ENCODE measurements around the gene OR7G1.

The OR7G1 gene, protein sequence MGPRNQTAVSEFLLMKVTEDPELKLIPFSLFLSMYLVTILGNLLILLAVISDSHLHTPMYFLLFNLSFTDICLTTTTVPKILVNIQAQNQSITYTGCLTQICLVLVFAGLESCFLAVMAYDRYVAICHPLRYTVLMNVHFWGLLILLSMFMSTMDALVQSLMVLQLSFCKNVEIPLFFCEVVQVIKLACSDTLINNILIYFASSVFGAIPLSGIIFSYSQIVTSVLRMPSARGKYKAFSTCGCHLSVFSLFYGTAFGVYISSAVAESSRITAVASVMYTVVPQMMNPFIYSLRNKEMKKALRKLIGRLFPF

DNA sequence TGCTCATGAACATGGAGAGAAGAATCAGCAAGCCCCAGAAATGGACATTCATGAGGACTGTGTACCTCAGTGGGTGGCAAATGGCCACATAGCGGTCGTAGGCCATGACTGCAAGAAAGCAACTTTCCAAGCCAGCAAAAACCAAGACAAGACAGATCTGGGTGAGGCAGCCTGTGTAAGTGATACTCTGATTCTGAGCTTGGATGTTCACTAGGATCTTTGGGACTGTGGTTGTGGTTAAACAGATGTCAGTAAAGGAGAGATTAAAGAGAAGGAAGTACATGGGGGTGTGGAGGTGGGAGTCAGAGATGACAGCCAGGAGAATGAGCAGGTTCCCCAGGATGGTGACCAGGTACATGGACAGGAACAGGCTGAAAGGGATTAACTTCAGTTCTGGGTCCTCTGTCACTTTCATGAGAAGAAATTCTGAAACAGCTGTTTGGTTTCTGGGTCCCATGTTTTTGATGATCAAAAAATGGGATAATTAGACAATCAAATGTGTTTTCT lies at the start of gene OR7G1:
TSS of gene OR7G1 (minus strand) at position 457 of the 507 bp plus-strand sequence. CDS start at position 457, 0 bp downstream.
- TF ChIP-seq, protein P1, sequence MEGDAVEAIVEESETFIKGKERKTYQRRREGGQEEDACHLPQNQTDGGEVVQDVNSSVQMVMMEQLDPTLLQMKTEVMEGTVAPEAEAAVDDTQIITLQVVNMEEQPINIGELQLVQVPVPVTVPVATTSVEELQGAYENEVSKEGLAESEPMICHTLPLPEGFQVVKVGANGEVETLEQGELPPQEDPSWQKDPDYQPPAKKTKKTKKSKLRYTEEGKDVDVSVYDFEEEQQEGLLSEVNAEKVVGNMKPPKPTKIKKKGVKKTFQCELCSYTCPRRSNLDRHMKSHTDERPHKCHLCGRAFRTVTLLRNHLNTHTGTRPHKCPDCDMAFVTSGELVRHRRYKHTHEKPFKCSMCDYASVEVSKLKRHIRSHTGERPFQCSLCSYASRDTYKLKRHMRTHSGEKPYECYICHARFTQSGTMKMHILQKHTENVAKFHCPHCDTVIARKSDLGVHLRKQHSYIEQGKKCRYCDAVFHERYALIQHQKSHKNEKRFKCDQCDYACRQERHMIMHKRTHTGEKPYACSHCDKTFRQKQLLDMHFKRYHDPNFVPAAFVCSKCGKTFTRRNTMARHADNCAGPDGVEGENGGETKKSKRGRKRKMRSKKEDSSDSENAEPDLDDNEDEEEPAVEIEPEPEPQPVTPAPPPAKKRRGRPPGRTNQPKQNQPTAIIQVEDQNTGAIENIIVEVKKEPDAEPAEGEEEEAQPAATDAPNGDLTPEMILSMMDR (IDR thresholded peaks at IDR 0.05; ENCODE audit: insufficient read depth, low read depth, low read length, missing control alignments), result no peak
- no peak for DNase-seq (ENCODE audit: low read depth)
- no peak within 1 kb of the TSS for H3K4me3 ChIP-seq (ENCODE audit: low read depth, low read length)

DNA sequence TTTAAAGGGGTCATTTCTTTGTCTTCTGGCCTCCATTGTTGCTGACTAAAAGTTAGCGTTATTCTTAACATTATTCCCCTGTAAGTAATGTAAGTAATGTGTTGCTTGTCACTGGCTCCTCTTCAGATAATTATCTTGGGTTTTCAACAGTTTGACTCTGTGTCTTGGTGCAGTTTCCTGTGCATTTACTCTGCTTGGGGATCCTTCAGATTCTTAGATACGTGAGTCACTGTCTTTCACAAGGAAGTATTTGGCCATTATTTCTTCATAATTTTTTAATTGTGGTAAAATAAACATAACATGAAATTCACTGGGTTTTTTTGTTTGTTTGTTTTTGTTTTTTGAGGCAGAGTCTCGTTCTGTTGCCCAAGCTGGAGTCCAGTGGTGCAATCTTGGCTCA lies 49.7 kb upstream of the OR7G1 start:
- TF ChIP-seq, protein P1 (IDR thresholded peaks at IDR 0.05; ENCODE audit: insufficient read depth, low read depth, low read length, missing control alignments), result no peak
- no peak for DNase-seq (ENCODE audit: low read depth)
- no peak overlapping the region for H3K4me3 ChIP-seq (ENCODE audit: low read depth, low read length)

DNA sequence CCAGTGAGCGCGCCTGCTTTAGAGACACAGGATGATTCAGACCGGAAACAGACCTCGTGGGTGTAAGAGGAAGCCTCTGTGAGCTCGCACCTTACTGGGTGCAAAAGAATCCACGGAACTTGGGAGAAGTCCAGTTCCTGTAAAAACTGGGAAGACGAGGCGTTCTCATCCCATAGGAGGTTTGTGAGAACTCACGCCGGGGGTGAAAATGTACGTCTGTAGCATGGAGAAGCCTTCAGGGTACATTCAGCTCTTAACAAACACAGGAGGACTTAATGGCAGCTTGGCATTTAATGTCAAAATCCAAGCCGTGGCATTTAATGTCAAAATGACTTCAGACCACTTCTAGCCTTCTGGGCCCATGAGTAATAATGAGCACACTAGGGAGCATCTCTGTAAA lies 45.9 kb upstream of the OR7G1 start:
- DNase-seq (ENCODE audit: low read depth), result no peak
- TF ChIP-seq, protein P1 (IDR thresholded peaks at IDR 0.05; ENCODE audit: insufficient read depth, low read depth, low read length, missing control alignments), result no peak
- no peak overlapping the region for H3K4me3 ChIP-seq (ENCODE audit: low read depth, low read length)

DNA sequence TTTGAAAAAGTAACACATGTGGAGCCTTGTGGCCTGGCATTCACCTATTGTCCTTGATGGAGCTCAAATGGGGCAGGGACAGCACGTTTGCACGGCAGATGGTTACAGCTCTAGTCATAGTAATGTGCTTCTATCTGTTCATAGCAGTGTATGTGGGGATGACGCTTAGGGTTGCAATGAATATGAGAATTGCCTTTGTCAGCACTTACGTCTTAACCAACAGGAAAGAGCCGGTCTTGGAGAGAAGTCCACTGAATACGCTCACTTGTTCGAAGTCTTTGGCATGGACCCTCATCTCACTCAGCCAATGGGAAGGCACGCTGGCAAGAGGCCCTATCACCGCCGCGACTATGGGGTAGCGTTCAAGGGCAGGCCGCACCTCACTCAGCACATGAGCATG lies 44.3 kb upstream of the OR7G1 start:
- no peak overlapping the region for H3K4me3 ChIP-seq (ENCODE audit: low read depth, low read length)
- no peak for DNase-seq (ENCODE audit: low read depth)
- TF ChIP-seq, protein P1 (IDR thresholded peaks at IDR 0.05; ENCODE audit: insufficient read depth, low read depth, low read length, missing control alignments), result no peak

DNA sequence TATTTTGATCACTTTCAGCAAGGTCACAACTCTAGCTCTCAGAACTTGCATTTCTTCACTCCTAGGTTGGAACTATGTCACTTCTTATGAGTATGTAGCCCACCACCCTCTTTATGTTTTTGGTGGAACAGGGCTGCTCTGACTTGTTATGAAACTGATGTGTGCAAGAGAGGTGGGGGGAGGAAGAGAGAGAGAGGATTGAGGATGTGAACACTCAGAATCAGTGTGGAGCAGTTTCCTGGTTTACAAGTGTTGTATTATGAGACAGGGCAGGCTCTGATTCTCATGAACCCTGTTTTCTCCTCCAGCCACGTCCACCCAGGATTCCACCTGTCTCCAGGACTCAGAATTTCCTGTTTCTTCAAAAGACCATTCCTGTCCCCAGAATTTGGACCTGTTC lies 40.7 kb upstream of the OR7G1 start:
- TF ChIP-seq, protein P1 (IDR thresholded peaks at IDR 0.05; ENCODE audit: insufficient read depth, low read depth, low read length, missing control alignments), result no peak
- no peak overlapping the region for H3K4me3 ChIP-seq (ENCODE audit: low read depth, low read length)
- no peak for DNase-seq (ENCODE audit: low read depth)

DNA sequence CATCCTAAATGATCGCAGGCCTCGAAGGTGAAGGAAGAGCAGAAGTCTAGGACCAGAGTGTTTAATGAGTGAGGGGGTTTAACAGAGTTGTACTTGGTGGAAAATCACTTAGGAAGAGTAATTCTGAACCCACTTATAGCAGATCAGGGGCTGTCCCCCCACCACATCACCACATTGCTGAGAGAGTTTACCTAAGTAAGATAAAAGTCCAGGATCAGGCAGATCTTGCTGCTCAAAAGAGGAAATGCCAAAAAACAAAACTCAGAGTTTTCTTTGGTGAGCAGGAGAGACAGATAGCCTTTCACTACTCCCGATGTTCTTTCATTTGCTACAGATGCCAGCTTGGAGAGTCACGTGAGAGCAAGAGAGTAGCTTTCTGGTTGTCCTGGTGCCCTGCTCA lies 40.0 kb upstream of the OR7G1 start:
- H3K4me3 ChIP-seq (ENCODE audit: low read depth, low read length), result no peak overlapping the region
- TF ChIP-seq, protein P1 (IDR thresholded peaks at IDR 0.05; ENCODE audit: insufficient read depth, low read depth, low read length, missing control alignments), result no peak
- DNase-seq (ENCODE audit: low read depth), result no peak

DNA sequence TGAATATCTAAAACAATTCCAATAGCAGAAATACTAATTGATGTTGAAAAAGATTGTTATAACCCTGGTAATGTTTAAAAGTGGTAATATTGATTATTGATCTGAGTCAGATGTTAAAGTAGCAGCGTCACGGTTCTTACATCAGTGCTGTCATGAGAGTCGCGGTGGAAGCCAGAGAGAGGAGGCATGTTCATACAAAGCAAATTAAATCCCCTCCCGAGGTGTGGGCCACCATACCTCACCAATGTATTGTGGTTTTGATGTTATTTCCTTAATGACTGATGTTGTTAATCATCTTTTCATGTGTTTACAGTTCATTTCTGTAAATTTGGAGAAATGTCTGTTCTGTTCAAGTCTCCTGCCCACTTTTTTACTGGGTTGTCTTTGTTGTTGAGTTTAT lies 35.8 kb upstream of the OR7G1 start:
- no peak overlapping the region for H3K4me3 ChIP-seq (ENCODE audit: low read depth, low read length)
- no peak for DNase-seq (ENCODE audit: low read depth)
- TF ChIP-seq, protein P1 (IDR thresholded peaks at IDR 0.05; ENCODE audit: insufficient read depth, low read depth, low read length, missing control alignments), result no peak

Data from GM12865 (cell line).